IMR-90 (cell line): Measurements from ENCODE around the gene PPP1R12C. TPM values are rescaled to one million over a fixed set of nuclear protein-coding genes. Genes with fewer than 3 reads are reported as not detected.

ENCODE experiments used
- ATAC-seq: fragments of 200-7000 bp; cut with Tn5 transposase; 2 replicates; pipeline ENCODE4 v1.9.1; 2020; ENCODE audit warnings: low read depth, mild to moderate bottlenecking, moderate library complexity
- BruUV-seq: library from RNA; stranded (reverse); fragments of 400-500 nt; replicated peaks from 2 replicates; lab custom pipeline; 2021; lab: Mats Ljungman, UMichigan
- CTCF ChIA-PET: fragments of 300-600 bp; formaldehyde crosslinking; extraction: SDS; loops from one replicate; lab custom pipeline; 2021; ENCODE audit warnings: antibody characterized with exemption; lab: Yijun Ruan, JAX
- POLR2A ChIA-PET: fragments of 300-600 bp; sonication (Branson Sonifier 250); formaldehyde crosslinking; loops from one replicate; lab custom pipeline; 2022; ENCODE audit warnings: antibody characterized with exemption; ENCODE audit not compliant: unreplicated experiment; lab: Charles Lee
- DNase-seq: peaks from one replicate; pipeline ENCODE4 v3.0.0; 2013
- H2AFZ ChIP-seq: replicated peaks from 2 replicates; pipeline ENCODE3; 2013; ENCODE audit warnings: low read length, mild to moderate bottlenecking; ENCODE audit not compliant: poor library complexity
- H2AK5ac ChIP-seq: 2 replicates; pipeline ENCODE4 v1.6.1; 2013; ENCODE audit warnings: low read depth, low read length, inconsistent platforms
- H2AK9ac ChIP-seq: replicated peaks from 2 replicates; pipeline ENCODE3; 2013; ENCODE audit warnings: mild to moderate bottlenecking, low read depth, low read length, moderate library complexity; ENCODE audit not compliant: poor library complexity
- H2BK120ac ChIP-seq: 2 replicates; pipeline ENCODE4 v1.6.1; 2013; ENCODE audit warnings: low read depth, low read length, inconsistent platforms
- H2BK15ac ChIP-seq: 3 replicates; pipeline ENCODE4 v1.6.1; 2013; ENCODE audit warnings: low read depth, low read length, inconsistent platforms
- H2BK20ac ChIP-seq: 2 replicates; pipeline ENCODE4 v1.6.1; 2013; ENCODE audit warnings: low read depth, mild to moderate bottlenecking, inconsistent platforms, low read length, moderate library complexity
- H2BK5ac ChIP-seq: 2 replicates; pipeline ENCODE4 v1.6.1; 2013; ENCODE audit warnings: mild to moderate bottlenecking, low read depth, low read length, inconsistent platforms; ENCODE audit not compliant: poor library complexity, severe bottlenecking
- H3K14ac ChIP-seq: replicated peaks from 2 replicates; pipeline ENCODE4 v1.6.1; 2013; ENCODE audit warnings: low read depth, low read length, inconsistent platforms
- H3K18ac ChIP-seq: 2 replicates; pipeline ENCODE4 v1.6.1; 2013; ENCODE audit warnings: low read depth, low read length, control low read depth
- H3K23ac ChIP-seq: 2 replicates; pipeline ENCODE4 v1.6.1; 2013; ENCODE audit warnings: low read depth, low read length, inconsistent platforms
- H3K27ac ChIP-seq: 2 replicates; pipeline ENCODE4 v1.5.1; 2013; ENCODE audit warnings: mild to moderate bottlenecking, control low read depth, low read length; ENCODE audit not compliant: insufficient read depth
- H3K27me3 ChIP-seq: 2 replicates; pipeline ENCODE4 v1.6.1; 2013; ENCODE audit warnings: low read length; ENCODE audit not compliant: control insufficient read depth, insufficient read depth
- H3K36me3 ChIP-seq: 2 replicates; pipeline ENCODE4 v1.6.1; 2013; ENCODE audit warnings: low read length, mixed read lengths; ENCODE audit not compliant: control insufficient read depth, insufficient read depth
- H3K4ac ChIP-seq: 2 replicates; pipeline ENCODE4 v1.6.1; 2013; ENCODE audit warnings: low read depth, low read length, inconsistent platforms
- H3K4me1 ChIP-seq: 2 replicates; pipeline ENCODE4 v1.6.1; 2013; ENCODE audit warnings: low read length, mixed read lengths; ENCODE audit not compliant: control insufficient read depth, insufficient read depth
- H3K4me2 ChIP-seq: 2 replicates; pipeline ENCODE4 v1.6.1; 2013; ENCODE audit warnings: low read depth, mild to moderate bottlenecking, control low read depth, low read length, moderate library complexity
- H3K4me3 ChIP-seq: 2 replicates; pipeline ENCODE4 v1.5.1; 2013; ENCODE audit warnings: low read depth, mild to moderate bottlenecking, control low read depth, low read length, moderate library complexity; ENCODE audit not compliant: insufficient read depth
- H3K56ac ChIP-seq: 2 replicates; pipeline ENCODE4 v1.6.1; 2013; ENCODE audit warnings: low read length, inconsistent platforms; ENCODE audit not compliant: insufficient read depth; ENCODE audit errors: extremely low read depth
- H3K79me1 ChIP-seq, 2 experiments: 2 replicates each; pipeline ENCODE4 v1.6.1; 2013; ENCODE audit warnings: low read length in 2 of 2, inconsistent platforms in 1 of 2, low read depth in 1 of 2
- H3K9ac ChIP-seq: 2 replicates; pipeline ENCODE4 v1.6.1; 2013; ENCODE audit warnings: low read depth, low read length, control low read depth
- H3K9me1 ChIP-seq: 2 replicates; pipeline ENCODE4 v1.6.1; 2013; ENCODE audit warnings: low read length, inconsistent platforms; ENCODE audit not compliant: insufficient read depth
- H3K9me3 ChIP-seq: 2 replicates; pipeline ENCODE4 v1.6.1; 2013; ENCODE audit warnings: low read length; ENCODE audit not compliant: control insufficient read depth, insufficient read depth
- H4K20me1 ChIP-seq: 2 replicates; pipeline ENCODE4 v1.6.1; 2013; ENCODE audit warnings: low read length, inconsistent platforms; ENCODE audit not compliant: insufficient read depth
- H4K5ac ChIP-seq: 2 replicates; pipeline ENCODE4 v1.6.1; 2013; ENCODE audit warnings: mild to moderate bottlenecking, low read depth, low read length, control low read depth
- H4K8ac ChIP-seq, 2 experiments: 2 replicates each; pipeline ENCODE4 v1.6.1; 2013; ENCODE audit warnings: low read depth in 2 of 2, low read length in 2 of 2, control low read depth in 1 of 2, inconsistent platforms in 1 of 2
- H4K91ac ChIP-seq: 2 replicates; pipeline ENCODE4 v1.6.1; 2013; ENCODE audit warnings: low read depth, low read length, inconsistent platforms; ENCODE audit not compliant: insufficient read depth
- BHLHE40 ChIP-seq: fragments of 150-350 bp; IDR thresholded peaks from 2 replicates; pipeline ENCODE4 v1.6.1; 2016; ENCODE audit warnings: mild to moderate bottlenecking, low read depth, low read length
- MAFK ChIP-seq: IDR thresholded peaks from 2 replicates; pipeline ENCODE4 v1.6.1; 2012; ENCODE audit warnings: low read depth, low read length, improper control_type of control experiment
- RFX5 ChIP-seq: IDR thresholded peaks from 2 replicates; pipeline ENCODE4 v1.8.0; 2012; ENCODE audit warnings: low read depth, mild to moderate bottlenecking, low read length, moderate library complexity
- WGBS, 2 experiments: methylation state at CpG; one replicate each; pipeline versions ENCODE4 v1.1.5 to v1.1.7; 2013; ENCODE audit warnings: missing lambda C conversion rate in 2 of 2; ENCODE audit not compliant: insufficient read length in 1 of 2; ENCODE audit errors: extremely low coverage in 2 of 2; 5-methylcytosine and 5-hydroxymethylcytosine counted together
- dilution Hi-C: fragments of 300-500 bp; cut with HindIII; formaldehyde crosslinking; loops from one replicate; pipeline ENCODE4 v1.14.3; 2018; ENCODE audit warnings: low sequenced_read_pairs; ENCODE audit not compliant: unreplicated experiment
- in situ Hi-C: fragments of 300-500 bp; cut with MboI; formaldehyde crosslinking; loops from 3 replicates; pipeline ENCODE4 v1.14.3; 2019; ENCODE audit warnings: low sequenced_read_pairs, inconsistent platforms, mixed read lengths
- intact Hi-C: fragments of 100-400 bp; cut with micrococcal nuclease; formaldehyde crosslinking; loops from 2 replicates; pipeline ENCODE4 v1.10.0; 2022
- polyA plus RNA-seq, 3 experiments: library from polyadenylated mRNA; depleted of rRNA; stranded (reverse); fragments of >200 nt; gene quantifications; 2 replicates each; pipeline ENCODE4 v1.2.3, GENCODE V29; 2012; ENCODE audit warnings: low replicate concordance in 1 of 3
- total RNA-seq: library from RNA; depleted of rRNA; stranded (reverse); fragments of >200 nt; gene quantifications from 2 replicates; pipeline ENCODE4 v1.2.3, GENCODE V29; 2012

Gene PPP1R12C
- total and polyA plus RNA-seq, 2 of the 4 experiments (the other 2 are of a cell fraction), result 21.5 to 81.4 TPM

DNA sequence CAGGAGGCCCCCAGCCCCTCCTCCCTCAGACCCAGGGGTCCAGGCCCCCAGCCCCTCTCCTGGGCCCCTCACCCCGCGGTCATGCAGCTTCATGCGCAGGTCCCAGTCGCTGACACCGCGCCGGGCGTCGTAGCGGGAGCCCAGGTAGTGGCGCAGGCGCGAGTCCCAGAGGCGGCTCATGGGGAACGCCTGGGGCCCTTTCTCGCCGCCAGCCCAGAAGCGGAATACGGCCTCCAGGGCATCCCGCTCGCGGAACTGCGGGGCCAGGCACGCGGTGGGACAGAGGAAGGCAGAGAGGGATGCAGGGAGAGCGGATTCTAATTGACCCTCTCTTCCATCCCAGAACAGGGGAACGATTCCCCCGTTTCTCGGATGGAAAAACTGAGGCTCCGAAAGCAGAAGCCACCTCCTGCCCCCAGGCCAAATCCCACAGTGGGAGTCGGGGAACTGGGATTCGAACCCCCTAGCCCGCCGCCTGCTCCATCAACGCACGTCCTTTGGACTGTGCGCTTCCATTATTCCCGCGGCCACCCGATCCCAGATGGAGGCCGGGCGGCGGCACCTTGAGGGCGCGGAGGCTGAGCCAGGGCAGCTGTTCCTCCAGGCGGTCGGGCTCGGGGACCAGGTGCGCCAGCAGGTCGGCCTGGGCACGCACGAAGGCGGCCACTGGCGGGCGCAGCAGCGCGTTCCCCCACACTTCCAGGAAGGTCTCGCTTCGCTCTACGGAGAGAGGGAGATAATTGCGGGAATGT is 44.3 kb upstream of the PPP1R12C start:
- Histone ChIP-seq H3K79me1 (no peaks in the 10 kb centered on the region), H2BK5ac (no peak overlapping the region), H3K4ac (no peak overlapping the region), H2AK9ac (no peak overlapping the region), H3K9me3 (no peaks in the 10 kb centered on the region), H3K14ac (no peak overlapping the region), H2BK20ac (no peak overlapping the region), H3K4me2 (no peak overlapping the region), H3K27me3 (peaks cover 30% of the 10 kb centered on the region), H4K8ac (no peak overlapping the region), H3K56ac (no peak overlapping the region), H3K4me1 (peaks cover 2% of the 10 kb centered on the region; the same call in 1 of the 2 replicates), H2BK15ac (no peak overlapping the region), H4K20me1 (no peaks in the 10 kb centered on the region), H2AFZ (peak overlapping the region; percentile 43), H3K23ac (no peak overlapping the region), H2BK120ac (no peak overlapping the region), H3K18ac (no peak overlapping the region), H3K36me3 (no peaks in the 10 kb centered on the region), H3K27ac (no peak overlapping the region), H4K91ac (no peak overlapping the region), H3K9me1 (peaks cover 2% of the 10 kb centered on the region; the same call in 1 of the 2 replicates), H3K4me3 (no peak overlapping the region), H4K5ac (no peak overlapping the region), H2AK5ac (no peak overlapping the region), H3K9ac (no peak overlapping the region)
- no TSS peak for BruUV-seq
- TF ChIP-seq BHLHE40 (no peak), RFX5 (no peak), MAFK (no peak)
- in situ Hi-C loops (no loop called here), intact Hi-C loops (no loop called here), dilution Hi-C loops (no loop called here)
- DNase-seq (no peak), ATAC-seq (no peak)
- CTCF ChIA-PET, result no interaction called here
- WGBS, 2 experiments, result 15% methylated on average over 21 of the region's 61 CpGs; no CpG with 5 or more reads in 1 of the 2 experiments
- POLR2A ChIA-PET, result no interaction called here
